H9 (cell line): ENCODE data around the gene ZBTB45. TPM values are rescaled to one million over a fixed set of nuclear protein-coding genes. Genes with fewer than 3 reads are reported as not detected.

ENCODE experiments used
- DNase-seq: peaks from one replicate; pipeline ENCODE4 v3.0.0-alpha.2; 2017
- H2AFZ ChIP-seq: one replicate; pipeline ENCODE4 v1.6.1; 2013; ENCODE audit warnings: mild to moderate bottlenecking, low read length, control low read depth, moderate library complexity
- H2AK5ac ChIP-seq: 2 replicates; pipeline ENCODE4 v1.6.1; 2013; ENCODE audit warnings: low read length, control low read depth, mixed read lengths; ENCODE audit not compliant: insufficient read length
- H2BK120ac ChIP-seq: one replicate; pipeline ENCODE4 v1.6.1; 2013; ENCODE audit warnings: low read depth, mild to moderate bottlenecking, low read length, control low read depth, inconsistent platforms; ENCODE audit not compliant: poor library complexity, severe bottlenecking
- H2BK12ac ChIP-seq: 2 replicates; pipeline ENCODE4 v1.6.1; 2013; ENCODE audit warnings: low read length, control low read depth, mixed read lengths, low read depth; ENCODE audit not compliant: insufficient read length
- H2BK15ac ChIP-seq: 2 replicates; pipeline ENCODE4 v1.6.1; 2013; ENCODE audit warnings: low read depth, low read length, control low read depth
- H2BK20ac ChIP-seq: one replicate; pipeline ENCODE4 v1.6.1; 2013; ENCODE audit warnings: low read depth, mild to moderate bottlenecking, low read length, control low read depth, inconsistent platforms; ENCODE audit not compliant: poor library complexity, severe bottlenecking
- H2BK5ac ChIP-seq: 2 replicates; pipeline ENCODE4 v1.6.1; 2013; ENCODE audit warnings: low read length, control low read depth, mixed read lengths; ENCODE audit not compliant: insufficient read length
- H3K14ac ChIP-seq: 2 replicates; pipeline ENCODE4 v1.6.1; 2013; ENCODE audit warnings: low read length, control low read depth; ENCODE audit not compliant: insufficient read depth
- H3K18ac ChIP-seq: 2 replicates; pipeline ENCODE4 v1.6.1; 2013; ENCODE audit warnings: low read depth, mild to moderate bottlenecking, mixed read lengths, low read length, control low read depth; ENCODE audit not compliant: insufficient read length
- H3K23ac ChIP-seq: 2 replicates; pipeline ENCODE4 v1.6.1; 2013; ENCODE audit warnings: low read length, control low read depth, mixed read lengths, low read depth; ENCODE audit not compliant: insufficient read length
- H3K23me2 ChIP-seq: 2 replicates; pipeline ENCODE4 v1.6.1; 2013; ENCODE audit warnings: low read depth, mild to moderate bottlenecking, mixed read lengths, low read length, control low read depth; ENCODE audit not compliant: insufficient read length, poor library complexity, severe bottlenecking
- H3K27ac ChIP-seq: 2 replicates; pipeline ENCODE4 v1.5.1; 2013; ENCODE audit warnings: low read length, control low read depth, mixed read lengths, low read depth; ENCODE audit not compliant: insufficient read length
- H3K27me3 ChIP-seq: 2 replicates; pipeline ENCODE4 v1.6.1; 2013; ENCODE audit warnings: low read length, control low read depth, inconsistent platforms; ENCODE audit not compliant: insufficient read depth
- H3K4ac ChIP-seq: 2 replicates; pipeline ENCODE4 v1.6.1; 2013; ENCODE audit warnings: low read depth, mild to moderate bottlenecking, control low read depth, inconsistent platforms, low read length, moderate library complexity
- H3K4me1 ChIP-seq: 2 replicates; pipeline ENCODE4 v1.6.1; 2013; ENCODE audit warnings: low read length, control low read depth, inconsistent platforms; ENCODE audit not compliant: insufficient read depth
- H3K4me2 ChIP-seq: 2 replicates; pipeline ENCODE4 v1.6.1; 2013; ENCODE audit warnings: low read length, control low read depth, mixed read lengths; ENCODE audit not compliant: insufficient read length, insufficient read depth
- H3K56ac ChIP-seq: 2 replicates; pipeline ENCODE4 v1.6.1; 2013; ENCODE audit warnings: low read depth, mild to moderate bottlenecking, mixed read lengths, low read length, control low read depth; ENCODE audit not compliant: insufficient read length
- H3K79me1 ChIP-seq: 2 replicates; pipeline ENCODE4 v1.6.1; 2013; ENCODE audit warnings: low read depth, mild to moderate bottlenecking, moderate library complexity, low read length, control low read depth, inconsistent platforms; ENCODE audit not compliant: insufficient read depth, poor library complexity, severe bottlenecking
- H3K79me2 ChIP-seq: 2 replicates; pipeline ENCODE4 v1.6.1; 2013; ENCODE audit warnings: low read length, control low read depth, inconsistent platforms; ENCODE audit not compliant: insufficient read depth
- H3K9ac ChIP-seq: 2 replicates; pipeline ENCODE4 v1.6.1; 2013; ENCODE audit warnings: low read length, control low read depth, mixed read lengths; ENCODE audit not compliant: insufficient read length; ENCODE audit errors: extremely low read depth
- H3K9me3 ChIP-seq: one replicate; pipeline ENCODE4 v1.6.1; 2013; ENCODE audit warnings: low read depth, low read length, inconsistent platforms; ENCODE audit not compliant: control insufficient read depth
- H3T11ph ChIP-seq: one replicate; pipeline ENCODE4 v1.6.1; 2013; ENCODE audit warnings: mild to moderate bottlenecking, low read length, control low read depth, inconsistent platforms
- H4K20me1 ChIP-seq: one replicate; pipeline ENCODE4 v1.6.1; 2013; ENCODE audit not compliant: control insufficient read depth, insufficient read length, insufficient read depth
- H4K5ac ChIP-seq: 2 replicates; pipeline ENCODE4 v1.6.1; 2013; ENCODE audit warnings: low read depth, mild to moderate bottlenecking, mixed read lengths, low read length, control low read depth; ENCODE audit not compliant: insufficient read length
- H4K8ac ChIP-seq: replicated peaks from 2 replicates; pipeline ENCODE4 v1.6.1; 2013; ENCODE audit warnings: low read length, control low read depth, mixed read lengths, low read depth; ENCODE audit not compliant: insufficient read length
- H4K91ac ChIP-seq: 2 replicates; pipeline ENCODE4 v1.6.1; 2013; ENCODE audit warnings: low read depth, mild to moderate bottlenecking, moderate library complexity, mixed read lengths, low read length, control low read depth; ENCODE audit not compliant: insufficient read length
- H3K27ac Mint-ChIP-seq, 3 experiments: 2 replicates in 2 of 3; 3 replicates in 1 of 3; pipeline ENCODE4 v1.8.0; 2020 to 2021; ENCODE audit warnings: mixed read lengths in 3 of 3, mild to moderate bottlenecking in 1 of 3, moderate library complexity in 1 of 3
- H3K27me3 Mint-ChIP-seq: 2 replicates; pipeline ENCODE4 v1.8.0; 2021; ENCODE audit warnings: low read depth, mild to moderate bottlenecking, moderate library complexity, mixed read lengths
- H3K36me3 Mint-ChIP-seq, 3 experiments: 2 replicates in 2 of 3; 3 replicates in 1 of 3; pipeline ENCODE4 v1.8.0; 2020 to 2021; ENCODE audit warnings: low read depth in 3 of 3, mixed read lengths in 3 of 3; ENCODE audit not compliant: insufficient read depth in 1 of 3
- H3K4me1 Mint-ChIP-seq, 2 experiments: 2 replicates each; pipeline ENCODE4 v1.8.0; 2020; ENCODE audit warnings: mixed read lengths in 2 of 2
- H3K4me3 Mint-ChIP-seq, 2 experiments: 2 replicates in 1 of 2; 3 replicates in 1 of 2; pipeline ENCODE4 v1.8.0; 2020 to 2021; ENCODE audit warnings: mild to moderate bottlenecking in 2 of 2, mixed read lengths in 2 of 2, moderate library complexity in 1 of 2
- H3K9me3 Mint-ChIP-seq, 2 experiments: 2 replicates in 1 of 2; 3 replicates in 1 of 2; pipeline ENCODE4 v1.8.0; 2020; ENCODE audit warnings: mild to moderate bottlenecking in 2 of 2, mixed read lengths in 2 of 2, moderate library complexity in 1 of 2
- WGBS: extraction: QIAGEN DNeasy Blood & Tissue Kit; methylation state at CpG from one replicate; pipeline ENCODE4 v1.1.7; 2013; ENCODE audit warnings: missing lambda C conversion rate, low lambda C conversion rate, mixed read lengths; ENCODE audit not compliant: insufficient read length; ENCODE audit errors: extremely low coverage; 5-methylcytosine and 5-hydroxymethylcytosine counted together
- total RNA-seq: library from RNA; stranded (reverse); gene quantifications from 2 replicates; pipeline ENCODE4 v1.2.1, GENCODE V29; 2021
- TF ChIP-seq, protein P1 (sequence below): fragments of 200-600 bp; sonication (generic); conservative IDR thresholded peaks from 3 replicates; pipeline ENCODE4 v1.8.0; 2021; ENCODE audit warnings: antibody characterized with exemption, mild to moderate bottlenecking

The ZBTB45 gene
- total RNA-seq, 1 experiment from 2014 or later: 18.7 TPM

GRCh38 chr19:58547323-58548312, 28.0 kb upstream of the ZBTB45 start:
- Histone ChIP-seq H3K4me2 (no peak overlapping the region), H3K79me2 (peaks cover 26% of the 10 kb centered on the region), H2AFZ (no peak overlapping the region), H3K27me3 (peaks cover under 1% of the 10 kb centered on the region; the same call in 1 of the 2 replicates), H2BK12ac (no peak overlapping the region), H3K14ac (no peak overlapping the region), H2BK15ac (no peak overlapping the region), H2BK120ac (no peak overlapping the region), H3K27ac (no peak overlapping the region), H4K5ac (no peak overlapping the region), H2AK5ac (no peak overlapping the region), H4K91ac (no peak overlapping the region), H3K23me2 (peaks cover 11% of the 10 kb centered on the region), H2BK20ac (no peak overlapping the region), H3K79me1 (peaks cover 14% of the 10 kb centered on the region), H3K9me3 (no peaks in the 10 kb centered on the region), H3K23ac (no peak overlapping the region), H3K56ac (no peak overlapping the region), H2BK5ac (no peak overlapping the region), H3K9ac (no peak overlapping the region), H3K4ac (no peak overlapping the region), H3T11ph (no peak overlapping the region), H4K8ac (no peak overlapping the region), H3K18ac (no peak overlapping the region), H4K20me1 (peaks cover 7% of the 10 kb centered on the region), H3K4me1 (peaks cover 4% of the 10 kb centered on the region; the same call in 1 of the 2 replicates)
- Mint-ChIP-seq H3K9me3 (no peaks in the 10 kb centered on the region; a peak in 1 of 5 replicates), H3K27ac (peak overlapping the region in 1 of 3 experiments; percentile 85; a peak in 3 of 7 replicates), H3K27me3 (peaks cover 11% of the 10 kb centered on the region), H3K36me3 (peaks cover 57 to 77% (median 72%) of the 10 kb centered on the region in 3 experiments), H3K4me1 (peaks cover 19 to 20% of the 10 kb centered on the region in 2 experiments), H3K4me3 (peak overlapping the region in 1 of 2 experiments; percentile 43; a peak in 2 of 5 replicates)
- DNase-seq: no peak
- WGBS: no CpG with 5 or more reads among the region's 18 CpGs
- TF ChIP-seq, protein P1, sequence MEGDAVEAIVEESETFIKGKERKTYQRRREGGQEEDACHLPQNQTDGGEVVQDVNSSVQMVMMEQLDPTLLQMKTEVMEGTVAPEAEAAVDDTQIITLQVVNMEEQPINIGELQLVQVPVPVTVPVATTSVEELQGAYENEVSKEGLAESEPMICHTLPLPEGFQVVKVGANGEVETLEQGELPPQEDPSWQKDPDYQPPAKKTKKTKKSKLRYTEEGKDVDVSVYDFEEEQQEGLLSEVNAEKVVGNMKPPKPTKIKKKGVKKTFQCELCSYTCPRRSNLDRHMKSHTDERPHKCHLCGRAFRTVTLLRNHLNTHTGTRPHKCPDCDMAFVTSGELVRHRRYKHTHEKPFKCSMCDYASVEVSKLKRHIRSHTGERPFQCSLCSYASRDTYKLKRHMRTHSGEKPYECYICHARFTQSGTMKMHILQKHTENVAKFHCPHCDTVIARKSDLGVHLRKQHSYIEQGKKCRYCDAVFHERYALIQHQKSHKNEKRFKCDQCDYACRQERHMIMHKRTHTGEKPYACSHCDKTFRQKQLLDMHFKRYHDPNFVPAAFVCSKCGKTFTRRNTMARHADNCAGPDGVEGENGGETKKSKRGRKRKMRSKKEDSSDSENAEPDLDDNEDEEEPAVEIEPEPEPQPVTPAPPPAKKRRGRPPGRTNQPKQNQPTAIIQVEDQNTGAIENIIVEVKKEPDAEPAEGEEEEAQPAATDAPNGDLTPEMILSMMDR: no peak
